BJ (cell line): ENCODE results near the gene CTNND2. TPM values are rescaled to one million over a fixed set of nuclear protein-coding genes. Genes with fewer than 3 reads are reported as not detected.

Experiments used
- CTCF ChIA-PET: fragments of 350-600 bp; formaldehyde crosslinking; extraction: SDS; loops from one replicate; lab custom pipeline; 2021; ENCODE audit warnings: antibody characterized with exemption, inconsistent platforms; lab: Yijun Ruan, JAX
- POLR2A ChIA-PET: fragments of 300-600 bp; sonication (Branson Sonifier 250); formaldehyde crosslinking; extraction: SDS; loops from one replicate; lab custom pipeline; 2021; ENCODE audit warnings: antibody characterized with exemption; lab: Charles Lee
- DNase-seq: peaks from one replicate; pipeline ENCODE4 v3.0.0-alpha.2; 2011; ENCODE audit warnings: low read depth
- H3K27me3 ChIP-seq: 2 replicates; pipeline ENCODE4 v1.6.0; 2011; ENCODE audit warnings: low read length; ENCODE audit not compliant: control insufficient read depth, insufficient read depth
- H3K36me3 ChIP-seq: 2 replicates; pipeline ENCODE4 v1.5.1; 2011; ENCODE audit warnings: low read length; ENCODE audit not compliant: control insufficient read depth, insufficient read depth
- H3K4me3 ChIP-seq: 2 replicates; pipeline ENCODE4 v1.5.1; 2011; ENCODE audit warnings: low read depth, mild to moderate bottlenecking, control low read depth, low read length
- polyA plus RNA-seq: library from polyadenylated mRNA; depleted of rRNA; stranded (reverse); fragments of >200 nt; gene quantifications from 2 replicates; pipeline ENCODE4 v1.2.3, GENCODE V29; 2011
- TF ChIP-seq, protein P1 (sequence below): IDR thresholded peaks from 2 replicates; pipeline ENCODE4 v1.5.1; 2011; ENCODE audit warnings: low read depth, mild to moderate bottlenecking, control low read depth, inconsistent platforms, low read length, moderate library complexity; ENCODE audit not compliant: insufficient read depth

Gene CTNND2
- polyA plus RNA-seq, 1 experiment = not detected

DNA sequence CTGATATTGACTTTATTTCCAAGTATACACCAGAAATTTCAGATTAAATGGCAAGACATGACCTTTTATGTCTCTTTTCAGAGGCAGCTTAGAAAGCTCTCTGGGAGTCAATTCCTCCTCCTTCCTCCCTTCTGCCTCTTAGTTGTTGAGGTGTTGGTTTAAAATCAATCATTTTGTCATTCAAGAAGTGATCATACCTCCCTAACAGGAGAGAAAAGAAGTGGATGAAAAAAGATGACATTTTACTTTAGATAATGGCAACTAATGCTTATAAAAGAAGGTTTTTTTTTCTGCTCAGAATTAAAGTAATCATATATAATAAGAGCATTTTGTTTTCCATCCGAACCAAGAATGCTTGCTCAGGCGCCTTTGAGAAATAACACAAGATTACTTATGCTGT is 448.7 kb downstream of the CTNND2 start:
- POLR2A ChIA-PET = no interaction called here
- Histone ChIP-seq H3K27me3 (no peaks in the 10 kb centered on the region), H3K36me3 (no peaks in the 10 kb centered on the region), H3K4me3 (no peak overlapping the region)
- DNase-seq = no peak
- TF ChIP-seq, protein P1, sequence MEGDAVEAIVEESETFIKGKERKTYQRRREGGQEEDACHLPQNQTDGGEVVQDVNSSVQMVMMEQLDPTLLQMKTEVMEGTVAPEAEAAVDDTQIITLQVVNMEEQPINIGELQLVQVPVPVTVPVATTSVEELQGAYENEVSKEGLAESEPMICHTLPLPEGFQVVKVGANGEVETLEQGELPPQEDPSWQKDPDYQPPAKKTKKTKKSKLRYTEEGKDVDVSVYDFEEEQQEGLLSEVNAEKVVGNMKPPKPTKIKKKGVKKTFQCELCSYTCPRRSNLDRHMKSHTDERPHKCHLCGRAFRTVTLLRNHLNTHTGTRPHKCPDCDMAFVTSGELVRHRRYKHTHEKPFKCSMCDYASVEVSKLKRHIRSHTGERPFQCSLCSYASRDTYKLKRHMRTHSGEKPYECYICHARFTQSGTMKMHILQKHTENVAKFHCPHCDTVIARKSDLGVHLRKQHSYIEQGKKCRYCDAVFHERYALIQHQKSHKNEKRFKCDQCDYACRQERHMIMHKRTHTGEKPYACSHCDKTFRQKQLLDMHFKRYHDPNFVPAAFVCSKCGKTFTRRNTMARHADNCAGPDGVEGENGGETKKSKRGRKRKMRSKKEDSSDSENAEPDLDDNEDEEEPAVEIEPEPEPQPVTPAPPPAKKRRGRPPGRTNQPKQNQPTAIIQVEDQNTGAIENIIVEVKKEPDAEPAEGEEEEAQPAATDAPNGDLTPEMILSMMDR = no peak
- CTCF ChIA-PET = no interaction called here

DNA sequence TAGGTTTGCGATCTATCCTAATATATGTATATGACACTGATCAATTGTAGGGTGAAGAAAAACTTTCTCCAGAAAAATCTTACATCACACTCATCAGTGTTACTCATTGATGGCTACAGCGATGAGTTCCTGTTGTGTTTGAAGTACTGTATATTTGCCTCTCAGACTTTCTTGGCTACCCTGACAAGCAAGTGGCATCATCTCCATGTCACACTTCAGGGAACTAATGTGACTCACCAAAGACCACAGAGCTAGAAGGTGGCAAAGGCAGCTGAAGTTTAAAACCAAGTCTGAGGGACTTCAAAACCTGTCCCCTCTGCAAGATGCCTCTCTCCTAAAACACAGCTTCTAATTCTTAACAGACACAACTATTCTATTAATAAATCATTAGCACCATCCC is 451.4 kb downstream of the CTNND2 start:
- TF ChIP-seq, protein P1 = no peak
- Histone ChIP-seq H3K4me3 (no peak overlapping the region), H3K36me3 (no peaks in the 10 kb centered on the region), H3K27me3 (no peaks in the 10 kb centered on the region)
- DNase-seq = no peak
- ChIA-PET CTCF (no interaction called here), POLR2A (no interaction called here)

DNA sequence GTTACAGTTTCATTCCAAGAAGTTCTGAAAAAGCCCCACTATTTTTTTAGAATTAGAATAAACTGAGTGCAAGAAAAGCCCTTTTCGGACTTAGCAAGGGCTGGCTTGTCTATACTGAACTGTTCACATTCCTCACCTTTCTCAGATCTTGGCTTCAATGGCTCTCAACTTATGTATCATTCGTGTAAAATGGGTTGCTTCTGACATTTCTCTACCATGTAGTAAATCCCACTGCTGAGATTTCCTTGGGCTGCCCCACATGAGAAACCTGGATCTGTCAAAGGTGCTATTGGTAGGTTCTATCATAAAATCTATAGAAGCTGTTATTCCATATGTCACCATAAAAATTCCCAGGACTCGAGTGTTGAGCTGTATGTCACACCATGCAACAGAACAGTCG is 454.3 kb downstream of the CTNND2 start:
- CTCF ChIA-PET = no interaction called here
- TF ChIP-seq, protein P1 = no peak
- POLR2A ChIA-PET = no interaction called here

DNA sequence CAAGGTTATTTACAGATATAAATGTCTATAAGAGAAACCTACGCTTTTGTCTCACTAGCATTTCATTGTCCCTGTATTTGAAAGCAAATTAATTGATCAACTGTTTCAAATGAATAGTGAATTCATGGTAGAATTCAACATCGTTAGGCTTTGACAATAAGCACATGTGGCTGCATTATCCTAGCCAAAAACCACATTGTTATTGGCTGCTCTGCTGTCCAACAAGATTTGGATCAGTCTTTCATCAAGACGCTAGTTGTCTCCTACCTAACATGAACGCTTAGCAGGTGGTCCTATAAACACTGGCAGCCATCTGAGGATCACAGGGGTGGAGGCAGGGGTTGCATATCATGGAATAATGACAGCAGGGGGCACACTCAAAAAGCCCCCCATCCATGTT is 455.0 kb downstream of the CTNND2 start:
- TF ChIP-seq, protein P1 = no peak
- Histone ChIP-seq H3K27me3 (no peaks in the 10 kb centered on the region), H3K36me3 (no peaks in the 10 kb centered on the region), H3K4me3 (no peak overlapping the region)
- no peak for DNase-seq
- ChIA-PET CTCF (no interaction called here), POLR2A (no interaction called here)

More for the DNA sequence above, 454.3 kb downstream of the CTNND2 start:
- DNase-seq = no peak
- Histone ChIP-seq H3K4me3 (no peak overlapping the region), H3K36me3 (no peaks in the 10 kb centered on the region), H3K27me3 (no peaks in the 10 kb centered on the region)

DNA sequence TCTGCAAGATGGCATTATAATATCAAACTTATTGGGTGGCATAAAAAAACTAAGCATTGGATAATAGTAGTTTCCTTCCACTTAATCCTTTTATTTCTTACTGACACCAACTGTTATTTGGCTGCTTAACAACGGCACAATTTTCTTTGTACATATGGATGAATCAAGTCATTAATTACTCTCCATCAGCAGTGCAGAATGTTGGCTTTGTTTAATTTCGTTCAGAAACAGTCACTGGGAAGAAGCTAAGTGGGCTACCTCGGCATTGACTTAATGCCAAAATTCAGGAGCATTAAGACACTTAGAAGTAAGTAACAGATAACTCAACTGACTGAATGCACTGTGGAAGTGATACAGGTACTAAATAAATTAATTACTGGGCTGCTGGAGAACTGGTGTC is 460.4 kb downstream of the CTNND2 start:
- H3K36me3 ChIP-seq = no peaks in the 10 kb centered on the region
- no peak for DNase-seq
- TF ChIP-seq, protein P1 = no peak
- no peak overlapping the region for H3K4me3 ChIP-seq
- ChIA-PET POLR2A (no interaction called here), CTCF (no interaction called here)
- no peaks in the 10 kb centered on the region for H3K27me3 ChIP-seq
